Astrocyte of the hippocampus (primary cell): ENCODE results near the gene ITGB5.

Experiments used
- DNase-seq: peaks from one replicate; pipeline ENCODE4 v3.0.0; 2011; ENCODE audit warnings: low read depth, low spot score

ITGB5 gene, protein sequence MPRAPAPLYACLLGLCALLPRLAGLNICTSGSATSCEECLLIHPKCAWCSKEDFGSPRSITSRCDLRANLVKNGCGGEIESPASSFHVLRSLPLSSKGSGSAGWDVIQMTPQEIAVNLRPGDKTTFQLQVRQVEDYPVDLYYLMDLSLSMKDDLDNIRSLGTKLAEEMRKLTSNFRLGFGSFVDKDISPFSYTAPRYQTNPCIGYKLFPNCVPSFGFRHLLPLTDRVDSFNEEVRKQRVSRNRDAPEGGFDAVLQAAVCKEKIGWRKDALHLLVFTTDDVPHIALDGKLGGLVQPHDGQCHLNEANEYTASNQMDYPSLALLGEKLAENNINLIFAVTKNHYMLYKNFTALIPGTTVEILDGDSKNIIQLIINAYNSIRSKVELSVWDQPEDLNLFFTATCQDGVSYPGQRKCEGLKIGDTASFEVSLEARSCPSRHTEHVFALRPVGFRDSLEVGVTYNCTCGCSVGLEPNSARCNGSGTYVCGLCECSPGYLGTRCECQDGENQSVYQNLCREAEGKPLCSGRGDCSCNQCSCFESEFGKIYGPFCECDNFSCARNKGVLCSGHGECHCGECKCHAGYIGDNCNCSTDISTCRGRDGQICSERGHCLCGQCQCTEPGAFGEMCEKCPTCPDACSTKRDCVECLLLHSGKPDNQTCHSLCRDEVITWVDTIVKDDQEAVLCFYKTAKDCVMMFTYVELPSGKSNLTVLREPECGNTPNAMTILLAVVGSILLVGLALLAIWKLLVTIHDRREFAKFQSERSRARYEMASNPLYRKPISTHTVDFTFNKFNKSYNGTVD

GRCh38 chr3:124887177-124887931 is at the start of gene ITGB5:
ITGB5 (minus strand) TSS chr3:124887365; CDS start chr3:124887000, 365 bp downstream.
- DNase-seq: peak; percentile 94

- DNase-seq: no peak
Observed at GRCh38 chr3:124935794-124936542, 48.8 kb upstream of the ITGB5 start.

DNA sequence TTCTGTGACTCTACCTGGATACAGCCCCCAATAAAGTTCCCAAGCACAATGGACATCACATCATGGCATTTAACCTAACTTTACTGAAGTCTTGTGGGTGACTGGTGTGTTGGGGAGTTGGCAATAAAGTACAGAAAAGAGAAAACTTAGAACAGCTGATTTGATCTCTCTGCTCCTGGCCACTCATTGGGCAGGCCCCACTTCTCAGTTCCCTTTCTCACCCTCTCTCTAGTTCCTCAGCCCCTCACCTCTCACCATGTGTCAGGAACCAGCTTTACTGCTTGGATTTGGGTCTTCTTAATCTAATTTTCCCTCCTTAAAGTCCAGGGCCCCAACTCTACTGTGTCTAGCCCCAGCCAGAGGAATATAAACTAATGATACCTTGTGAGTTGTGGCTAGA is 48.1 kb upstream of the ITGB5 start:
- no peak for DNase-seq

DNA sequence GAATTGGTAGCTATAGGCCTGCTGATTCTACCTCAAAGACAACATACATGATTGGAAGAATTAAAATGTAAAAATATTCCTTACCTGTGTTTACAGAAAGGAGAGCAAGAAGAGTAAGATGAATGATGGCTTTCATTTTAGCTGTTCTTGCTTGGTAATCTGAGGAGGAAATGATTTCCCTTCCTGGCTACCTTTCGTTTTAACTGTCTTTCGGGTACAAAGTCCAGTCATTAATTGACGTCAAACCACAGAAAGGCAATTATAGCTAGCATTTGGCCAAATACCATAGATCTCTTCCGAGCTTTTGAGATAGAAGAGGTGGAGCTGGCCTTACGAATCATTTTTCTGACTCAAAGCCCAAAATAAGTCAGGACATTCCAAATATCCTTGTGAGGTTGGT is 47.4 kb upstream of the ITGB5 start, which contains the start of gene MUC13:
TSS of gene MUC13 (minus strand) at position 175 of the 400 bp plus-strand sequence. CDS start at position 136, 39 bp downstream.
- no peak for DNase-seq

- DNase-seq: peak; percentile 81
Observed at GRCh38 chr3:124928333-124929202, 41.4 kb upstream of the ITGB5 start.

DNA sequence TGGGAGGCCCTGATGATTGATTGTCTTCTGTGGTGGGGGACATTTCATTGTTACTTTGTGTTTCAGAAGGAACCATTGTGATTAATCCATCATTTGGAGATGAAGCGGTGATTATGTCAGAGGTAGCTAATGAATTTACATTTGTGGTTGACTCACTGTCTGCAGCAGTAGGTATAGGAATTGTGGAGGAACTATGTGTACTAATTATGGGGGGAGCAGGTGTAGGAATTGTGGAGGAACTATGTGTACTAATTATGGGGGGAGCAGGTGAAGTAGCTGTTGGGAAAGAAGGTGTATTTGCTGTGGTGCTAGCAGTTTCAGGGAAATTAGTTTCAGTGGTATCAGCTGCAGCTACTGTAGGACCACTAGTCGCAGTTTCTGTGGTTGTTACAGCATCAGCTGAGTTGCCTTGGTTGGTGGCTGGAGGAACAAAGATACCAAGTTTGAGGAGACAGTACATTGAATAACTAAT is 40.4 kb upstream of the ITGB5 start:
- no peak for DNase-seq

- no peak for DNase-seq
Observed at GRCh38 chr3:124926426-124927101, 39.4 kb upstream of the ITGB5 start.

DNA sequence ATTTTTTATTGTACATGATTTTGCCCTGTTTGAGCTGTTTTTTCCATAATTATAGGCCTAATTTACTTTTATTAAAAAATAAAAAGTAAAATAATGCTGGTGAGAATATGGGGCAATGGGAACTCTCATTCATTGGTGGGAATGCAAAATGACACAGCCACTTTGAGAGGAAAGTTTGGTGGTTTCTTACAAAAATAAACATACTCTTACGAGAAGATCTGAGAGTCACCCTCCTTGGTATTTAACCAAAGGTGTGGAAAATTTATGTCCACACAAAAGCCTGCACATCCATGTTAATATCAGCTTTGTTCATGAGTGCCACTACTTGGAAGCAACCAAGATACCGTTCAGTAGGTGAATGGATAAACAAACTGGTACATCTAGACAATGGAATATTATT is 37.6 kb upstream of the ITGB5 start:
- DNase-seq: no peak

DNA sequence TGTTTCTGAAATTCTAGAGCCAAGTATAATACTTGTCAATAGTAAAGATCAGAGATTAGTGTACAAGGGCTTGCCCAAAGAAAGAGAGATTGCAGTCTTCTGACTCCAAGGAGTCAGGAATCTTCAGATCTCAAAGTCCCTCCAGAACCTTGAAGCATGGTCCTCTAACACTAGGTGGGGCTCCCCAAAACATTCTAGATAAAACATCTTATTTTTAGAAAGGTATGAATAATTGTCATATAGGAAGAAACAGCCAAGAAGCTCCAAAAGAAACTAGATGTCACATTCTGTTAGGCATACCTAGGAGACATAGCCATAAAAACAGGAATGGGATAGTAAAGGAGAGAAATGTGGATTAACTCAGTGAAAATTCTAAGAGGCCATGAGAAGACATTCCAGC is 36.7 kb upstream of the ITGB5 start:
- DNase-seq: no peak

DNA sequence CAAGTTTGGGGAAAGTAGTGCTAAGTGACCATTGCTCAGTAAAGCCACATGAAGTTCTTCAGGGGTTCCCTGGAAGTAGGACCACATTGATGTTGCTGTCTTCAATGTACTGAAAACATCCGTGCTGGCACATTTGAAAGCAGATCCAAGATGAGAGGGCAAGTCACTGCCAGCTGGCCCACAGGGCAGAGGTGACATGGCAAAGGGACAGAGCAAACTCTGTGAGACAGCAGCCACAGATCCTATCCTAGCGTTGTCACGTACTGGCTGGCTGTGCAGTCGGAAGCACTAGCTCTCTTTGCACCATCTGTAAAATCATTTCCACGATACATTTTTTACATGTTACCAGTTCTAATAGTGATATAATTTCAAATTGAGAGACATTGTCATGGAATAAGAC is 33.6 kb upstream of the ITGB5 start:
- no peak for DNase-seq

GRCh38 chr3:124919756-124920155 is 32.6 kb upstream of the ITGB5 start:
- no peak for DNase-seq

DNA sequence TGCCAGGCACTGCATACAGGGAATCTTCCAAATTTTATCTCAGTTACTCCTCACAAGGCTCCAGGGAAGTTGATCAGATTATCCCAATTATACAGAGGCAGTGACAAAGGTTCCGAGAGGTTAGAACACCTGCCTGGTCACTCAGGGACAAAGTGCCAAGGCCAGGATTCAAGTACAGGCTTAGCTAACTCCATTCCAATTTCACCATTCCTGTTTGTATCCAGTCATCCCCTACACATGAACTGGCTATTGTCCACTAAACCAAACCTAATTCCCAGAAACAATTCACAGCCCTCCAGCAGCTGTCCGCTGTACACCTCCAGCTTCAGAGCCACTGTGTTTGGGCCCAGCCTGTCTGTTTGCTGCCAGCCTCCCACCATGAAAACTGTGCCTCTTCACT is 31.4 kb upstream of the ITGB5 start:
- no peak for DNase-seq

DNA sequence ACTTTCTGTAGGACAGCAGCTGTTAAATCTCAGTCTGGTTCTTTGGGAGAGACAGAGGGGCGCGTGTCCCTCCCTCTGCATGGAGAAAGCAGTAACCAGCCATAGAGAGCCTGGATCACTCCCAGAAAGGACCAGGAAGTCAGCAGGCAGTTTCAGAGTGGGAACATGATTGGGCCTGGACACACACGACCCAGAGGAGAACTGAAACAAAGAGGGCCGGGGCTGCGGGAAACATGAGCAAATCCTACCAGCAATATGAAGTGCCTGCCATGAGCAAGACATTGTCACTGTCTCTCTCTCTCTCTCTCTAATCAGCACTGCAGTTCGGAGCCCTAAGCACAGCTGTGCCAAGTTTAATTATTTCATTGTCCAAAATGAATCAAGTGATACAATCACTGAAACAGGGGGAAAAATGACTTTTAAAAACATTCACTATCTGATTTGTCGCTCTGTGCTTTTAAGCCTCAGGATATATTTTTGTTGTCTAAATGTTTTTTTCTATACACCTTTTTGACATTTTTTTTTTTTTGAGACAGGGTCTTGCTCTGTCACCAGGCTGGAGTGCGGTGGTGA is 29.8 kb upstream of the ITGB5 start:
- no peak for DNase-seq

- no peak for DNase-seq
Observed at GRCh38 chr3:124915254-124915653, 28.1 kb upstream of the ITGB5 start.

GRCh38 chr3:124907957-124908356 is 20.8 kb upstream of the ITGB5 start:
- no peak for DNase-seq

DNA sequence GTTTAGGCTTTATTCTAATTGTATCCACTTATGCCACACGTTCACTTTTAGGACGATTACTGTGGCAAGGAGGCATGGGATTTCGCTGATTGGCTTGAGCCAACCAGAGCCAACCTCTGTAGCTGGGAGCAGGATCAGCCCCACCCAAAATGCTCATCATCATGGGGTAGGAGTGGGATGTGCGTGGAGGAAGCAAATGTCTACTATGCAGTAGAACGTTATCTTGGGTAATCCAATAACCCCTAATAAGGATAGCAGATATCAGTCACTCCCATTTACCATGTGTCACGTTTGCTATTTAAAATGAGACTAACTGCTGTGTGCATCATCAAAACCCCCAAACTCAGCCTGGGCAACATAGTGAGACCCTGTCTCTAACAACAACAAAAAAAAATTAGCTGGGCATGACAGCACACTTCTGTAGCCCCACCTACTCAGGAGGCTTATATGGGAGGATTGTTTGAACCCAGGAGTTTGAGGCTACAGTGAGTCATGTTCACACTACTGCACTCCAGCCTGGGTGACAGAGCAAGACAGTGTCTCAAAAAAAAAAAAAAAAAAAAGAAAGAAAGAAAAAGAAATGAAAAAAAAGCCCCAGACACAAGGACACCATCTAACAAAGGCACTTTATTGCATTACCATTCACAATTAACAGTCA is 17.8 kb upstream of the ITGB5 start:
- no peak for DNase-seq

DNA sequence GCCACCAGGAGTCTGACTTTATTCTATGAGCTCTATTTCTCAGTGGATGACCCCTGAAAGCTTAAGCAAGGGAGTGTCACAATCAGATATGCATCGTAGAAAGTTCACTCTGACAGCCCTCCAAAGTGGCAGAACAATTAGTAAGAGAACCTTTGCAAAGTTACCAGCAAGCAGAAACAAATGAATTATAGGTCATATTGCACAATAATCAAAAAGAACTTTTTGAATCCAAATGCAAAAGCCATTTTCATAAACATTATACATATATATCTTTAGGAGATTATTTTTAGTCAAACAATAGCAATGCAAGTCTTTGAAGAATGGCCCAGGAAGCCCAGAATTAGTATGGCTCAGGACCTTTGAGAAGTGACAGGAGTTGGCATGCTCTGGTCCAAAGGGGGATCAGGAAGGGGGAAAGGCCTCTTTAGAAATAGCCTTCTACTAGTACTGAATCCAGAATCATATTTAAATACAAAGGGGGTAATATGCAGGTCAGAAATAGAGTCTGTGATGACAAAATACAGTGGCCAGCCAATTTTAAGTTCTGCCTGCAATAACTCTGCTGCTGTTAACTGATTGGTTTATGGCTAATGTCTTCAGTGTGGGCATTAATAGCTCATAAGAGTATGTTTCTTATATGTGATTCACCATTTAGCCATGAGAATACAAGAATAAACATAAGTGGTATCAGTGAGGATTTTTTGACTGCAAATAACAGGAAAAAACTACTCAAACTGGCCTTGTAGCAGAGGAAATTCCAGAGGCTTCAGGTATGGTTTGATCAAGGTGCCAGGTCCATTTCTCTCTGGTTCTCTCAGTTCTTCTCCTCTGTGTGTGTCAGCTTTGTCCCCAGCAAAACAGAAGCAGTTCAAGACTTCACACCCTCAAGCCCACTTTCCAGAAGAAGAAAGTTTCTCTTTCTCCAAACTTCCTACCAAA is 17.0 kb upstream of the ITGB5 start:
- DNase-seq: no peak
